IPS-NIHi11 (cell line): ENCODE measurements around the gene COMMD6.
"Not testable (repeated sequence)": the region's sequence is repeated elsewhere in the genome, so short reads cannot be mapped to it uniquely, and the experiment has no call there.

Source experiments
- DNase-seq: peaks from one replicate; pipeline ENCODE4 v3.0.0; 2012; ENCODE audit warnings: mixed read lengths, low spot score

The COMMD6 gene

GRCh38 chr13:75537401-75538365 lies at the start of gene COMMD6:
Gene COMMD6 (minus strand): TSS chr13:75537841. CDS start chr13:75537805, 36 bp downstream.
- peak; percentile 94 for DNase-seq

DNA sequence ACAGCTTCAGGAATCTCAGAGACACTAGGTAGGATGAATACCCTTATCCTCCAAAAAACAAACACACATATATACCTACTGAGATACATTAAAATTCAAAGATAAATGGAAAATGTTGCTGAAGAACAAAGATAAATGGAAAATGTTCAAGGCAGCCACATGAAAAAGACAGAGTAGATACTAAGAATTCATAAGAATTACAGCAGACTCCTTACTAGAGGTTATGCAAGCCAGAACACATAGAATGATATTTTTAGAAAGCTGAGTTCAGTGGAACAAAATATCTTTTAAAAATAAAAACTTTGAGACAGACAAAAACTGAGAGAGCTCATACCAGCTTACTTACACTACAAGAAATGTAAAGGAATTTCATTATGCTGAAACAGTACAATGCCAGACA lies 47.5 kb upstream of the COMMD6 start:
- no peak for DNase-seq

GRCh38 chr13:75583091-75583490 lies 45.5 kb upstream of the COMMD6 start:
- no peak for DNase-seq

DNA sequence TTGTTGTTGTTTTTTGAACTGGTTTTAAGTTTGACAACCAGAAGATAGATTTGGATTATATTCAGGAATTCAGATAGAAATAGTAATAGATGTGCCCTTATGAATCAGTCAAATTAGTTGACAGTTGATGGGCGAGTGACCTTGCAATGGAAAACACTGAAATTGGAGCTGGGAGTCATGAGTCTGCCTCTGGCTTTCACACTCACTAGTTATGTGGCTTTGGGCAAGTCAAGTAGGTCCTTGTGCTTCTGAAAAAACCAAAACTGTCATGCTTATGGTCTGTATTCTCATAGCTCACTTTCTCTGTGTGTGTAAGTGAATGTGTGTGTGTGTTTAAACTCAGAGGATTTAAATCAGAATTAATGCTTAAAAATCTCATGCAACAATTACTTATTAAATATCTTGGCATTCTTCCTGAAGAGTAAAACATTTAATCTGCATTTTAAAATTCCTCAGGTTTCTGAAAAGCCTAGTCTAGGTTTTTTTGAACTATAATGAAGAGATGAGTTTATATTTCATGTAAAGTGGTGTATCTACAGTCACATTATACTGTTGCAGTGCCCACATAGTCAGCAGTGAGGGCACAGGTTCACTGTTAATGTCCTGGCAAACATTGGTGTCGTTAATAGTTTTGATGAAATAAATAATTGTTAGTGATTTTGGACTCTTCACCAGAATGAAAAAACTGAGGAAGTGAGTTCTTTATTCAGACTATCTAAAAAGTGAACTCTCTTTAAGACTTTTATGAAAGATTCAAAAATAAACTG lies 44.4 kb upstream of the COMMD6 start:
- DNase-seq = no peak

- no peak for DNase-seq
Measured at GRCh38 chr13:75579529-75579928, 41.9 kb upstream of the COMMD6 start.

DNA sequence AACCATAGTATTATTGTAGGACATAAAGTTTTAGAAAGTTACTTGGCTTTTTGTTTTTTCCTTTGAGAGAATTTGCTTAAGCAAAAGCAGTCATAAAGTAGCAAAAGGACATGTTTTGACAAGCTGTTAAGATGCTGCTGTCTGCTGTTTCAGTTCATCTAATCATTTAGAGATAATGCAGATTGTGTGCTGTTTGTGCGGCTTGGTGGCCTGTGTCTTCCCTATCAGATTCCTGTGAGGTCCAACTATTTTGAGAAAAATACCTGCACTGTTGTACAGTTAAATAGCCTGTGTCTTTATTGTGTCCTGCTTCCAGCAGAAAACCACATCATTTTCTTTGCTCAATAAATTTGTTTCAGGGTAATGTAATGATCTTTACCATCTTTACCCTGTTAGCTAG lies 31.9 kb upstream of the COMMD6 start:
- DNase-seq = no peak

- no peak for DNase-seq
Measured at GRCh38 chr13:75566658-75567057, 29.0 kb upstream of the COMMD6 start.

- no peak for DNase-seq
Measured at GRCh38 chr13:75558145-75558840, 20.7 kb upstream of the COMMD6 start.

DNA sequence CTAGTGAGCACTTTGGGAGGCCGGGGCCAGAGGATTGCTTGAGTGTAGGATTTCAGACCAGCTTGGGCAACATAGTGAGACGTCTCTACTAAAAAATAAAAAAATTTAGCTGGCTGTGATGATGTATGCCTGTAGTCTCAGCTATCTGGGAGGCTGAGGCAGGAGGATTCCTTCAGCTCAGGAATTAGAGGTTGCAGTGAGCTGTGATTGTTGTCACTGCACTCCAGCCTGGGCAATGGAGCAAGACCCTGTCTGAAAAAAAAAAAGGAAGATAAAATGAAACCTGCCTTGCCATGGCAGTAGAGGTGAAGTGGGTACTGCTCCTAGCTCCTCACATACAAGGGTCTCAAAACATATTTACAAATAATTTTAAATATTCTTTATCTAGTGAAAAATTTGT lies 19.3 kb upstream of the COMMD6 start:
- DNase-seq = no peak

DNA sequence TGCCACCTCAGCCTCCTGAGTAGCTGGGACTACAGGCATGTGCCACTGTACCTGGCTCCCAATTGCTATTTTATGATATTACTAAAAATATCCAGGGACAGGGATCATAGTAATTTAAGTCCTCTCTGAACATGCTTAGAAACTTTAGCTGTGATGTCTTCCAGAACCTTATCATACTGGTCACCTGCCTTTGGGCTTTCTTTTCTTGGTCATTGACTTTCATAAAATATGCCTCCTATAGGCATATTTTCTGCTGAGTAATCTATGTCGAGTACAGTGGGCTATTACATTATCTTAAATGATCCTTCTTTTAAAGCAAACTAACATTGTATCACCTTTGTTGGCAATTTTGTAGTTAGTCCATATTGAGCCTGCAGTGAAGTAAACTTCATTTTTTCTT lies 18.2 kb upstream of the COMMD6 start:
- no peak for DNase-seq

DNA sequence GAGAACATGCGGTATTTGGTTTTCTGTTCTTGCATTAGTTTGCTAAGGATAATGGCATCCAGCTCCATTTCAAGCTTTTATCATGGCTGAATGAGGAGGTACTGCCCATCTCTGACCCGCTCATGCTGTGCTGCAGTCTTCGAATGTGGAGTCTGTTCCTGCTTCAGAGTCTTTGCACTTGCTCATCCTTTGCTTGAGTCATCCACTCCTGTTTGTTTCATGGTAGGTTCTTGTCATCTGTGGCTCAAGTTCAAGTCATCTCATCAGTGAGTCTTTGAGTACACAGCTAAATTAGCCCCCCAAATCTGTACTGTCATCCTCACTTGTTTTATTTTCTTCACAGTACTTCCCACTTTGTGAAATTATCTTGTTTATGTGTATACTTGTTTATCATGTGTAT lies 17.3 kb upstream of the COMMD6 start:
- DNase-seq = no peak

DNA sequence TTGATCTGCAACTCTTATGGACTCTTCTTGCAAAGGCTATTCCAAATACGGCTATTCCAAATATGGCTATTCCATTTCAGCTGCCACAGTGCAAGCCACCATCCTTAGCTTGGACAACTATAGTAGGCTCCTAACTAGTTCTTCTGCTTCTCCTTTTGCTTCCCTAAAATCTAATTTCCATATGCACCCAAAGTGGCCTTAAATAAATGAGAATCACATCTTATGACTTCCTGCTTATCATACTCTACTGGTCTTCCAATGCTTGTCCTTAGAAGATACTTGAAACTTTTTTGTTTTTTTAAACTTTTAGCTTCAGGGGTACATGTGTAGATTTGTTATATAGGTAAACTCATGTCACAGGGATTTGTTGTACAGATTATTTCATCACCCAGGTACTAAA lies 16.8 kb upstream of the COMMD6 start:
- DNase-seq = no peak

- peak; percentile 18 for DNase-seq
Measured at GRCh38 chr13:75550159-75550567, 12.5 kb upstream of the COMMD6 start.

- DNase-seq = peak; percentile 96
Measured at GRCh38 chr13:75549262-75550158, 11.9 kb upstream of the COMMD6 start, which contains the start of gene UCHL3. Gene UCHL3 (plus strand): TSS chr13:75549791. CDS start chr13:75549821, 30 bp downstream.

DNA sequence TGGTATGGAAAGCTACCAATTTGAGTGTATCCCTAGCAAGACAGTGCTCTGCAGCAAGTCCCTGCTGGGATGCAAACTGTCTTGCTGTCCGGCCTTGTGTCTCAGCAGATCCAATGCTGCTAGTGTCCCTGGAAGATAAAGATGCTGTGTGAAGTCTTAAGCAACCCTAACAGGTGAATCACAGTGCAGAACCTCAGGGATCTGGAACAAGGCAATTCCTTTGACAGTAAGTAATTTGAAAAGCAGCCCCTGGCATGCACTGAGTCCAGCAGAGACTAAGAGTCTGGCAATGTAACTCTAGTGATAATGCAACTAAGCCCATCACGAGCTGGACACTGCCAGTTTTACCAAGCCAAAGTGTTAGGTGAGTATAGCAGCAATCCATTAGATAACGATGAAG lies 10.3 kb upstream of the COMMD6 start:
- DNase-seq = no peak

- DNase-seq = not testable (repeated sequence)
Measured at GRCh38 chr13:75545386-75545785, 7.7 kb upstream of the COMMD6 start.

DNA sequence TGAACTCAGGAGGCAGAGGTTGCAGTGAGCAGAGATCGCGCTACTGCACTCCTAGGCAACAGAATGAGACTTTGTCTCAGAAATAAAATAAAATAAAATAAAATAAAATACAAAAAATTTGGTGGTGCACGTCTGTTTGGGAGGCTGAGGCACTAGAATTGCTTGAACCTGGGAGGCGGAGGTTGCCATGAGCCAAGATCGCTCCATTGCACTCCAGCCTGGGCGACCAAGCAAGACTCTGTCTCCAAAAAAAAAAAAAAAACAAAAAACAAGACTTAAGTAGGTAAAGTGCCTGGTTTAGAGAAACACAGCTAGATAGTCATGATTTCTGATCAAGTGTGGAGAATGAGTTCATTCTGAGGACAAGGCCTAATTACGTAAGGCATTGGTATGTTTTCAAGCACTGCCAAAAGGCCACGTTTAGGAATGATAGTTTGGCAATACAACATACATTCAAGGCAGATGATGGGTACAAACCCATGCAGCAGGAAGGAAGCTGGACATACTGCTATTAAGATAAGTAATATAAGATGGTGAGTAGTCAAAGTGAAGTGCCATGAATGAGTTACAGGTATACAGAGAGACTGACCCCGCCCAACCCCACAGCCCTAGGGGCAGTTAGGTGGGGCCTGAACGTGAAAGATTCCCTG lies 7.2 kb upstream of the COMMD6 start:
- DNase-seq = no peak

DNA sequence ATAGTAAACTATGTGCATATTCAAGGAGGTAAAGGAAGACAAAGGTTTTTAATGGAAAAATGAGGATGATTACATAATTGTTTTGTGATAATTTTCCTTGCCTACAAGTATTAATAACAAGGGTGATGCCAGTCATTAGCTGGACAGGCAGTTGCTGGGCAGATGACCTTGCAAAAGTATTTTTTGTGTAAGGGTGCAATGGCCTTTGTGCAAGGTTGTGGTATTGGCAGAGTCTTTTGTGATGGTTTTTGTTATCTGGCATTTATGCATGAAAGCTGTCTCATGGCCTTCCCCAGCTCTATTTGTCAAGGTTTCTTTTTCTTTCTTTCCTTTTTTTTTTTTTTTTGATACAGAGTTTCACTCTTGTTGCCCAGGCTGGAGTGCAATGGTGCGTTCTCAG lies 4.3 kb upstream of the COMMD6 start:
- no peak for DNase-seq

DNA sequence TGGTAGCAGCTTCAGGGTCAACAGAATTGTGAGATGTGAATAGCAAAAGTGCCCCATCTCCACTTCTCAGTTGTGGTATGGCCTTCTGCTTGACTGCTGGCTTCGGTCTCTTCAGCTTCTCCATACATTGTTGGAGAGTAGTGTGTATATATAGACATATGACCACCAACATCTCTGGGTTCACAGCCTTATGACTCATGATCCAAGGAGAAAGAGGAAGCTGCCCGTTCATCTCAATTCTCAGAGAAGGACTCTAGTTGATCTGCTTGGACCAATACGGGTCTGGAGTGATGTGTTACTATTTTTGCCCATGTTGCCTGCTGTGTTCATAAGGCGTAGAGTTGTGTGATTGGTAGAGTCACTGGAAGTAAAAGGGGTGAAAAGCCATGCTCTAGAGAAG lies 3.6 kb upstream of the COMMD6 start:
- no peak for DNase-seq

DNA sequence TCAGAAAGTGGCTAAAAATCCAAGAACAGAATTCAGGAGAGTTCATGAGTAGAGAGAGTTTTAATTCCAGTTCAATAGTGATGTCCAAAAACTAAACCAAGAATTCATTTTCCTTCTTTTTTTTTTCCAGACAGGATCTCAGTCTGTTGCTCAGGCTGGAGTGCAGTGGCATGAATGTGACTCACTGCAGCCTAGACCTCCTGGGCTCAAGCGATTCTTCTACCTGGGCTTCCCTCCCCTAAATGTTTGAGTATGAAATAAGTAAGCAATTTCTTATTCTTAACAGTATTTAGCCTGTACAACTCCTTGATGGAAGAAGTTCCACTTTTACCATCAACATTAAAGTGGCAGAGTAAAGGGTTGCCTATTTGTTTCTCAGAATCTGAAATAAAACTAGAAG lies 3.8 kb downstream of the COMMD6 start:
- DNase-seq = no peak

DNA sequence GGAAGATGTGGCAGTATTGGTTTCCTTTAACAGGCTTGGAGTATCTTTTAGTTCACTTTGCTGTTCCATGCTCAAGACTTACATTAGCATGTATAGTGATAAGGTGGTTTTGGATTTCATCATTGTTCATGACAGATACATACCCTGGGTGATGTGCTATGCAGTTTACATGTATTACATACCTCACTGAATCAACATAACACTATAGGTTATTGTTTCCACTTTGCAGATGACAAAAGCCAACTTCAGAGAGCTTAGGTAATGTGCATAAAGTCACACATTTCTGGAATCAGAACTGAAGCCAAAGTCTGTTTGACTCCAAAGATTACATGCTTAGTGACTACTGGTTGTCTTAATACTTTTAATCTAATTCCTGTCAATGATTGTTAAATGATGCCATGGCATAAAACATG lies 7.1 kb downstream of the COMMD6 start:
- DNase-seq = no peak
